Nephron progenitor cell (in vitro differentiated cells): ENCODE measurements around the gene C2orf49.

Experiments
- DNase-seq: peaks from one replicate; pipeline ENCODE4 v3.0.0; 2021
- H3K27ac Mint-ChIP-seq: 2 replicates; pipeline ENCODE4 v1.8.0; 2021; ENCODE audit warnings: mild to moderate bottlenecking, moderate library complexity, mixed read lengths
- H3K27me3 Mint-ChIP-seq: 2 replicates; pipeline ENCODE4 v1.8.0; 2021; ENCODE audit warnings: mild to moderate bottlenecking, low read depth, mixed read lengths; ENCODE audit not compliant: poor library complexity
- H3K36me3 Mint-ChIP-seq: 2 replicates; pipeline ENCODE4 v1.8.0; 2021; ENCODE audit warnings: low read depth, mixed read lengths
- H3K4me1 Mint-ChIP-seq: 2 replicates; pipeline ENCODE4 v1.8.0; 2021; ENCODE audit warnings: mixed read lengths
- H3K4me3 Mint-ChIP-seq: 2 replicates; pipeline ENCODE4 v1.8.0; 2021; ENCODE audit warnings: mild to moderate bottlenecking, moderate library complexity, mixed read lengths
- H3K9me3 Mint-ChIP-seq: 2 replicates; pipeline ENCODE4 v1.8.0; 2021; ENCODE audit warnings: mild to moderate bottlenecking, moderate library complexity, mixed read lengths
- CTCF ChIP-seq: fragments of 200-600 bp; sonication (generic); IDR thresholded peaks from 2 replicates; pipeline ENCODE4 v1.5.0; 2021; ENCODE audit warnings: antibody characterized with exemption

C2orf49 gene

GRCh38 chr2:105391058-105391627 is 53.8 kb downstream of the C2orf49 start:
- H3K4me3 Mint-ChIP-seq = no peak overlapping the region
- peaks cover 7% of the 10 kb centered on the region for H3K27me3 Mint-ChIP-seq
- no peak for DNase-seq
- TF ChIP-seq CTCF = no peak
- H3K4me1 Mint-ChIP-seq = peaks cover 17% of the 10 kb centered on the region
- H3K36me3 Mint-ChIP-seq = peaks cover 54% of the 10 kb centered on the region
- H3K27ac Mint-ChIP-seq = peak overlapping the region; percentile 64
- H3K9me3 Mint-ChIP-seq = no peaks in the 10 kb centered on the region

- Mint-ChIP-seq H3K36me3 (peaks cover 53% of the 10 kb centered on the region), H3K4me1 (peaks cover 24% of the 10 kb centered on the region), H3K27me3 (peaks cover 7% of the 10 kb centered on the region), H3K27ac (no peak overlapping the region), H3K9me3 (no peaks in the 10 kb centered on the region), H3K4me3 (no peak overlapping the region)
- TF ChIP-seq CTCF = no peak
- DNase-seq = no peak
These were observed 54.7 kb downstream of the C2orf49 start for GRCh38 chr2:105391763-105392662.

- Mint-ChIP-seq H3K27ac (no peak overlapping the region), H3K4me1 (peaks cover 37% of the 10 kb centered on the region), H3K36me3 (peaks cover 43% of the 10 kb centered on the region), H3K9me3 (no peaks in the 10 kb centered on the region), H3K4me3 (no peak overlapping the region), H3K27me3 (peaks cover 7% of the 10 kb centered on the region)
- no peak for DNase-seq
- TF ChIP-seq CTCF = no peak
These were observed 56.2 kb downstream of the C2orf49 start for GRCh38 chr2:105393373-105394055.

GRCh38 chr2:105394951-105395611 is 57.7 kb downstream of the C2orf49 start:
- Mint-ChIP-seq H3K4me3 (no peak overlapping the region), H3K27ac (no peak overlapping the region), H3K27me3 (peaks cover 13% of the 10 kb centered on the region), H3K9me3 (peaks cover 7% of the 10 kb centered on the region), H3K36me3 (peaks cover 35% of the 10 kb centered on the region), H3K4me1 (peaks cover 32% of the 10 kb centered on the region)
- TF ChIP-seq CTCF = no peak
- DNase-seq = no peak

GRCh38 chr2:105395691-105396090 is 58.4 kb downstream of the C2orf49 start:
- Mint-ChIP-seq H3K4me3 (no peak overlapping the region), H3K9me3 (peaks cover 7% of the 10 kb centered on the region), H3K36me3 (peaks cover 35% of the 10 kb centered on the region), H3K27me3 (peaks cover 13% of the 10 kb centered on the region), H3K4me1 (peaks cover 34% of the 10 kb centered on the region), H3K27ac (no peak overlapping the region)
- TF ChIP-seq CTCF = no peak
- DNase-seq = no peak
